Measurements from ENCODE around the gene NOS1.

DNA sequence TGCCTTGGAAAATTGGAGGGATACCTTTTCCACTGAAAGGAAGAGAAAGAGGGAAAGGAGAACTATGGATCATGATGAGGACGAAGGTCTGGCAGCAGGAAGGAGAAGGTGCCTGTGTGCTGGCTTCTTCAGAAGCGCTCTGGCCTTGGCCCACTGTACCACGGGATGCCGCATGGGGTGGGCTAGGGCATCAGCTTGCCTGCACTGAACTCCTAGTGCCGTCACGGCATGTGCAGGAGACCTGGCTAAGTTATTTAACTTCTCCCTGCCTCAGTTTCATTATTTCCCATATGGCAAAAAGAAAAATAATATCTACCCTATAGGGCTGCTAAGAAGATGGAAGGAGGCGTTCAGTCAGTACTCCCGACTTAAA lies 199.3 kb downstream of the NOS1 start:
- TF ChIP-seq, protein P1, sequence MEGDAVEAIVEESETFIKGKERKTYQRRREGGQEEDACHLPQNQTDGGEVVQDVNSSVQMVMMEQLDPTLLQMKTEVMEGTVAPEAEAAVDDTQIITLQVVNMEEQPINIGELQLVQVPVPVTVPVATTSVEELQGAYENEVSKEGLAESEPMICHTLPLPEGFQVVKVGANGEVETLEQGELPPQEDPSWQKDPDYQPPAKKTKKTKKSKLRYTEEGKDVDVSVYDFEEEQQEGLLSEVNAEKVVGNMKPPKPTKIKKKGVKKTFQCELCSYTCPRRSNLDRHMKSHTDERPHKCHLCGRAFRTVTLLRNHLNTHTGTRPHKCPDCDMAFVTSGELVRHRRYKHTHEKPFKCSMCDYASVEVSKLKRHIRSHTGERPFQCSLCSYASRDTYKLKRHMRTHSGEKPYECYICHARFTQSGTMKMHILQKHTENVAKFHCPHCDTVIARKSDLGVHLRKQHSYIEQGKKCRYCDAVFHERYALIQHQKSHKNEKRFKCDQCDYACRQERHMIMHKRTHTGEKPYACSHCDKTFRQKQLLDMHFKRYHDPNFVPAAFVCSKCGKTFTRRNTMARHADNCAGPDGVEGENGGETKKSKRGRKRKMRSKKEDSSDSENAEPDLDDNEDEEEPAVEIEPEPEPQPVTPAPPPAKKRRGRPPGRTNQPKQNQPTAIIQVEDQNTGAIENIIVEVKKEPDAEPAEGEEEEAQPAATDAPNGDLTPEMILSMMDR (IDR thresholded peaks at IDR 0.05; ENCODE audit: poor library complexity, severe bottlenecking), result no peak
- TF ChIP-seq POLR2AphosphoS5 (IDR thresholded peaks at IDR 0.05), result no peak
- no peak for TF ChIP-seq EZH2 (IDR thresholded peaks at IDR 0.05; ENCODE audit: borderline replicate concordance, insufficient read depth, low read length, poor library complexity, severe bottlenecking)
- TF ChIP-seq, protein P2, sequence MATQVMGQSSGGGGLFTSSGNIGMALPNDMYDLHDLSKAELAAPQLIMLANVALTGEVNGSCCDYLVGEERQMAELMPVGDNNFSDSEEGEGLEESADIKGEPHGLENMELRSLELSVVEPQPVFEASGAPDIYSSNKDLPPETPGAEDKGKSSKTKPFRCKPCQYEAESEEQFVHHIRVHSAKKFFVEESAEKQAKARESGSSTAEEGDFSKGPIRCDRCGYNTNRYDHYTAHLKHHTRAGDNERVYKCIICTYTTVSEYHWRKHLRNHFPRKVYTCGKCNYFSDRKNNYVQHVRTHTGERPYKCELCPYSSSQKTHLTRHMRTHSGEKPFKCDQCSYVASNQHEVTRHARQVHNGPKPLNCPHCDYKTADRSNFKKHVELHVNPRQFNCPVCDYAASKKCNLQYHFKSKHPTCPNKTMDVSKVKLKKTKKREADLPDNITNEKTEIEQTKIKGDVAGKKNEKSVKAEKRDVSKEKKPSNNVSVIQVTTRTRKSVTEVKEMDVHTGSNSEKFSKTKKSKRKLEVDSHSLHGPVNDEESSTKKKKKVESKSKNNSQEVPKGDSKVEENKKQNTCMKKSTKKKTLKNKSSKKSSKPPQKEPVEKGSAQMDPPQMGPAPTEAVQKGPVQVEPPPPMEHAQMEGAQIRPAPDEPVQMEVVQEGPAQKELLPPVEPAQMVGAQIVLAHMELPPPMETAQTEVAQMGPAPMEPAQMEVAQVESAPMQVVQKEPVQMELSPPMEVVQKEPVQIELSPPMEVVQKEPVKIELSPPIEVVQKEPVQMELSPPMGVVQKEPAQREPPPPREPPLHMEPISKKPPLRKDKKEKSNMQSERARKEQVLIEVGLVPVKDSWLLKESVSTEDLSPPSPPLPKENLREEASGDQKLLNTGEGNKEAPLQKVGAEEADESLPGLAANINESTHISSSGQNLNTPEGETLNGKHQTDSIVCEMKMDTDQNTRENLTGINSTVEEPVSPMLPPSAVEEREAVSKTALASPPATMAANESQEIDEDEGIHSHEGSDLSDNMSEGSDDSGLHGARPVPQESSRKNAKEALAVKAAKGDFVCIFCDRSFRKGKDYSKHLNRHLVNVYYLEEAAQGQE (IDR thresholded peaks at IDR 0.05; ENCODE audit: borderline replicate concordance), result no peak
- TF ChIP-seq EP300 (conservative IDR thresholded peaks at IDR 0.05; ENCODE audit: poor library complexity, severe bottlenecking), result no peak
